Fibroblast of lung (primary cell): ENCODE data around the gene PPP1R26.

Experiments
- EZH2 ChIP-seq: IDR thresholded peaks from 2 replicates; pipeline ENCODE4 v1.5.1; 2012; ENCODE audit warnings: low read length, control low read depth, mild to moderate bottlenecking; ENCODE audit errors: missing control alignments
- TF ChIP-seq, protein P1 (sequence below), 2 donors: IDR thresholded peaks in 1 of 2; conservative IDR thresholded peaks in 1 of 2; 1 replicate in 1 of 2; 2 replicates in 1 of 2; pipeline ENCODE4 v1.5.1; 2011 to 2012; ENCODE audit warnings: low read length in 2 of 2, control low read depth in 1 of 2, inconsistent platforms in 1 of 2, low read depth in 1 of 2, mild to moderate bottlenecking in 1 of 2

DNA sequence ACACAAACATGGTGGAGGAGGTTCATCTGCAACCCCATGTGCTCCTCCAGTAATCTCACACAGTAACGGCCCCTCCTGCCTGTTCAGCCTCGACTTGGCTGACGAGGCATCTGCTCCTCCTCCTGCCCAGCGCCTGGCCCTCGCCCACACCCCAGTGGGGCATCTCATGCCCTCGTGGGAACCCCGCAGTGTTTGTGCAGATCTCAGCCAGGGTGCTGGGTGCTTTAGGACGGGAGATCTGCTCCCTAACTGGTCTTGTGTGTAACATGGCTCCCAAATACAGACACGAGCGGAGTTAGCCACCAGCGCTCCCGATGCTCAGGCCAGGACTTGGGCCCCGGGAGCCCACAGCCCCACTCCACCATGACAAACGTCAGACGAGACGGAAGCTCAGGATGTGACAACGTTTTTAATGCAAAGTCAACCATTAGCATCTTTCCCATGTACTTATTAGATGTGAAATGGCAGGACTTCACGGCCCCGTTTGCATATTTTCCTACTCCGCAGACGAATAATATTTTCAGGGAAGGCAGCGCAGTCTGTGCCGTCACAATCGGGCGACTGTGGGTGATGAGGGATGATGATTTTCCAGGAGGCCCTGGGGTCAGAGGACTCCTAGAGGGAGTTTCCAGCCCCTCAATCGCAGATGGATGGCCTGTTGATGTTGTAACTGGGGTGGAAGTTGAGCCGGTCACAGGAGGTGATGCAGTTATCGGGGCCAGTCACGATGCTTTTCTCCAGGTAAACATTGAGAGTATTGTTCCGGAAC is 15.4 kb downstream of the PPP1R26 start:
- TF ChIP-seq, protein P1, sequence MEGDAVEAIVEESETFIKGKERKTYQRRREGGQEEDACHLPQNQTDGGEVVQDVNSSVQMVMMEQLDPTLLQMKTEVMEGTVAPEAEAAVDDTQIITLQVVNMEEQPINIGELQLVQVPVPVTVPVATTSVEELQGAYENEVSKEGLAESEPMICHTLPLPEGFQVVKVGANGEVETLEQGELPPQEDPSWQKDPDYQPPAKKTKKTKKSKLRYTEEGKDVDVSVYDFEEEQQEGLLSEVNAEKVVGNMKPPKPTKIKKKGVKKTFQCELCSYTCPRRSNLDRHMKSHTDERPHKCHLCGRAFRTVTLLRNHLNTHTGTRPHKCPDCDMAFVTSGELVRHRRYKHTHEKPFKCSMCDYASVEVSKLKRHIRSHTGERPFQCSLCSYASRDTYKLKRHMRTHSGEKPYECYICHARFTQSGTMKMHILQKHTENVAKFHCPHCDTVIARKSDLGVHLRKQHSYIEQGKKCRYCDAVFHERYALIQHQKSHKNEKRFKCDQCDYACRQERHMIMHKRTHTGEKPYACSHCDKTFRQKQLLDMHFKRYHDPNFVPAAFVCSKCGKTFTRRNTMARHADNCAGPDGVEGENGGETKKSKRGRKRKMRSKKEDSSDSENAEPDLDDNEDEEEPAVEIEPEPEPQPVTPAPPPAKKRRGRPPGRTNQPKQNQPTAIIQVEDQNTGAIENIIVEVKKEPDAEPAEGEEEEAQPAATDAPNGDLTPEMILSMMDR (conservative IDR thresholded peaks at IDR 0.05 in 1 of 2, IDR thresholded peaks at IDR 0.05 in 1 of 2; ENCODE audit: low read depth in 1 of 2, low read length in 2 of 2), result no peak
- no peak for TF ChIP-seq EZH2
